GM19452 (cell line): Measurements from ENCODE around the gene PHTF1.
"Not testable (repeated sequence)": the region's sequence is repeated elsewhere in the genome, so short reads cannot be mapped to it uniquely, and the experiment has no call there.

Experiments
- ATAC-seq: cut with Tn5 transposase; IDR thresholded peaks from one replicate; pipeline ENCODE4 v1.9.1; 2021; ENCODE audit not compliant: unreplicated experiment

Gene PHTF1

GRCh38 chr1:113732802-113733201 lies 26.5 kb downstream of the PHTF1 start:
- ATAC-seq, result no peak

- no peak for ATAC-seq
Observed at GRCh38 chr1:113721010-113721409, 38.3 kb downstream of the PHTF1 start.

GRCh38 chr1:113718621-113719020 lies 40.7 kb downstream of the PHTF1 start:
- not testable (repeated sequence) for ATAC-seq

- not testable (repeated sequence) for ATAC-seq
Observed at GRCh38 chr1:113717506-113717905, 41.8 kb downstream of the PHTF1 start.

GRCh38 chr1:113714606-113715269 lies 44.5 kb downstream of the PHTF1 start:
- ATAC-seq, result no peak

- ATAC-seq, result no peak
Observed at GRCh38 chr1:113701429-113701828, 57.9 kb downstream of the PHTF1 start.

GRCh38 chr1:113694910-113695309 lies 64.4 kb downstream of the PHTF1 start:
- ATAC-seq, result no peak

- ATAC-seq, result no peak
Observed at GRCh38 chr1:113692824-113693431, 66.4 kb downstream of the PHTF1 start.

- ATAC-seq, result no peak
Observed at GRCh38 chr1:113692342-113692741, 66.9 kb downstream of the PHTF1 start.

GRCh38 chr1:113691184-113691583 lies 68.1 kb downstream of the PHTF1 start:
- ATAC-seq, result no peak

- no peak for ATAC-seq
Observed at GRCh38 chr1:113686891-113687618, 72.2 kb downstream of the PHTF1 start.

- no peak for ATAC-seq
Observed at GRCh38 chr1:113684153-113684541, 75.1 kb downstream of the PHTF1 start.

- ATAC-seq, result no peak
Observed at GRCh38 chr1:113683384-113684152, 75.7 kb downstream of the PHTF1 start.

- ATAC-seq, result no peak
Observed at GRCh38 chr1:113681596-113682337, 77.5 kb downstream of the PHTF1 start.

- no peak for ATAC-seq
Observed at GRCh38 chr1:113678159-113678469, 81.2 kb downstream of the PHTF1 start.

GRCh38 chr1:113677250-113678158 lies 81.8 kb downstream of the PHTF1 start:
- ATAC-seq, result no peak

- ATAC-seq, result no peak
Observed at GRCh38 chr1:113676524-113676923, 82.8 kb downstream of the PHTF1 start.

GRCh38 chr1:113675302-113675701 lies 84.0 kb downstream of the PHTF1 start:
- ATAC-seq, result no peak

- no peak for ATAC-seq
Observed at GRCh38 chr1:113674591-113674990, 84.7 kb downstream of the PHTF1 start.

GRCh38 chr1:113672491-113672890 lies 86.8 kb downstream of the PHTF1 start:
- no peak for ATAC-seq
